Measurements from ENCODE around the gene CDK4.
A peak's percentile ranks its signal among the peaks of the same experiment; 100 is the strongest.

Gene CDK4

DNA sequence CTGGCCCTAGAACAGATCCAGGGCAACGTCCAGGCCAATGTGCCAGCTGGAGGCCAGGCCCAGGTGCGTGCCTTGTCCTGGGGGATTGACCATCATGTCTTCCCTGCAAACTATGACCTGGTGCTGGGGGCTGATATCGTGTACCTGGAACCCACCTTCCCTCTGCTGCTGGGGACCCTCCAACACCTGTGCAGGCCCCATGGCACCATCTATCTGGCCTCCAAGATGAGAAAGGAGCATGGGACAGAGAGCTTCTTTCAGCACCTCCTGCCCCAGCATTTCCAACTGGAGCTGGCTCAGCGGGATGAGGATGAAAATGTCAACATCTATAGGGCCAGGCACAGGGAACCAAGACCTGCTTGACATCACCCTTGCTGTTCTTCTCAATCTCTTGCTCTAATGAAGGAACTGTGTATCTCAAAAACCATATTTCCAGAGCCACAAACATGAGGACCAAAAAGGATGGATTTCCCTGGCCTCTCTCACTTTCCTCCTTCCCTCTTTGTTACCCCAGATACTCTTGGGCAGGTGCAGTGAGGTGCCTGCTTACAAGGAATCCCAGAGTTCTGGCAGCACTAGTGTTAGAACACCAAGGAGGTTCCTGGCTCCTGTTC is 28.3 kb upstream of the CDK4 start:
- no peak for DNase-seq
- H3K4me3 ChIP-seq (ENCODE audit: low read depth, low read length), result no peak overlapping the region
- TF ChIP-seq, protein P1, sequence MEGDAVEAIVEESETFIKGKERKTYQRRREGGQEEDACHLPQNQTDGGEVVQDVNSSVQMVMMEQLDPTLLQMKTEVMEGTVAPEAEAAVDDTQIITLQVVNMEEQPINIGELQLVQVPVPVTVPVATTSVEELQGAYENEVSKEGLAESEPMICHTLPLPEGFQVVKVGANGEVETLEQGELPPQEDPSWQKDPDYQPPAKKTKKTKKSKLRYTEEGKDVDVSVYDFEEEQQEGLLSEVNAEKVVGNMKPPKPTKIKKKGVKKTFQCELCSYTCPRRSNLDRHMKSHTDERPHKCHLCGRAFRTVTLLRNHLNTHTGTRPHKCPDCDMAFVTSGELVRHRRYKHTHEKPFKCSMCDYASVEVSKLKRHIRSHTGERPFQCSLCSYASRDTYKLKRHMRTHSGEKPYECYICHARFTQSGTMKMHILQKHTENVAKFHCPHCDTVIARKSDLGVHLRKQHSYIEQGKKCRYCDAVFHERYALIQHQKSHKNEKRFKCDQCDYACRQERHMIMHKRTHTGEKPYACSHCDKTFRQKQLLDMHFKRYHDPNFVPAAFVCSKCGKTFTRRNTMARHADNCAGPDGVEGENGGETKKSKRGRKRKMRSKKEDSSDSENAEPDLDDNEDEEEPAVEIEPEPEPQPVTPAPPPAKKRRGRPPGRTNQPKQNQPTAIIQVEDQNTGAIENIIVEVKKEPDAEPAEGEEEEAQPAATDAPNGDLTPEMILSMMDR (IDR thresholded peaks at IDR 0.05; ENCODE audit: low read depth, low read length), result no peak
- H3K9me3 ChIP-seq, result no peaks in the 10 kb centered on the region
- no peaks in the 10 kb centered on the region for H3K27me3 ChIP-seq
- no peaks in the 10 kb centered on the region for H3K4me1 ChIP-seq
- H3K36me3 ChIP-seq, result peaks cover 5% of the 10 kb centered on the region

DNA sequence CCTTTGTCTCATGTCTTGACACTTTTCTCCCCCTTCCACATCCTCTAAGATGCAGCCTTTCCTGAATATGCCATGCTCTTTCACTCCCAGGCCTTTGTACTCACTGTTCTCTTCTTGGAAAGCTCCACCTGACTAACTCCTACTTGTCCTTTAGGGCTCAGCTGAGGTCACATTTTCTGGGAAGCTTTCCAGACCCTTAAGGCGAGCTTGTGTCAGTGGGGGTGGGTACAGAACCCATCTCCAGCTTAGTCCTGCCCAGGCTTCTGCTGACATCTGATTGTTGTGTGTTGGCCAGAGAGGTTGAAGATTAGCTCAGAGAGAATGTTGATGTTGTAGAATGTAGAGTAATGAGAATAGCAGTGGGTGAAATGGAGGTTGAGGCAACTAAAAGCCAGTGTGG is 27.6 kb upstream of the CDK4 start:
- no peaks in the 10 kb centered on the region for H3K9me3 ChIP-seq
- H3K27me3 ChIP-seq, result no peaks in the 10 kb centered on the region
- H3K36me3 ChIP-seq, result peaks cover 5% of the 10 kb centered on the region; the same call in 1 of the 2 replicates
- TF ChIP-seq, protein P1 (IDR thresholded peaks at IDR 0.05; ENCODE audit: low read depth, low read length), result no peak
- DNase-seq, result no peak
- no peaks in the 10 kb centered on the region for H3K4me1 ChIP-seq
- no peak overlapping the region for H3K4me3 ChIP-seq (ENCODE audit: low read depth, low read length)

DNA sequence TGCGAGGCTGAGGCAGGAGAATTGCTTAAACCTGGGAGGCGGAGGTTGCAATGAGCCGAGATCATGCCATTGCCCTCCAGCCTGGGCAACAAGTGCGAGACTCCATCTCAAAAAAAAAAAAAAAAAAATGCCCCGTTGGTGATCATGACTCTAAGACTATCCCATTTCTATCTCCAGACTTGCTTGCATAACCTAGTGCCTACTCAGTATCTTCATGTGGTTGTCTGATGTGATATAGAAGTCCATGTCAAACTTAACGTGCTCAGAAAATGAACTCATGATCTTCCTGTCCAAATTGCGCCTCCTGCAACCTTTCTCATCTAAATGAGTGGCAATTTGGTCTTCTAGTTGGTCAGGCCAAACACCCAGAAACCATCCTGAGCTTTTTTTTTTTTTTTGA is 25.8 kb upstream of the CDK4 start:
- no peaks in the 10 kb centered on the region for H3K27me3 ChIP-seq
- H3K4me1 ChIP-seq, result no peaks in the 10 kb centered on the region

DNA sequence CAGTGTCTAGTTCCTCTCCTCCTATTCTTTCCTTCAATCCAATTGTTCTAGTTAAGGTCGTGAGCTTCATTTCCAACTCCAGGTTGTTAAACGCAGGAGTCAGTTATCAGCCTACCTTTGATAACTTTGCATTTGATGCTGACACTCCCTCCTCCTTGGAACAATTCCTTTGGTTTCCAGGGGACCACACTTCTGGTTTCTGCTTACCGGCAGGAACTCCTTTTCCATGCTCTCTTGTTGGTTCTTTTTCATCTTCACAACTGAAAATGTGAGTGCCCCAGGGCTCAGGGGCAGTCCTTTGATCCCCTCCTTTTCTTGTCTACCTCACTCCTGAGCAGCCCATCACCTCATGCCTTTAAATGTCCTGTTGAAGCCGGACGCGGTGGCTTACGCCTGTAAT is 25.3 kb upstream of the CDK4 start:
- no peaks in the 10 kb centered on the region for H3K27me3 ChIP-seq
- DNase-seq, result no peak
- no peaks in the 10 kb centered on the region for H3K9me3 ChIP-seq
- H3K4me3 ChIP-seq (ENCODE audit: low read depth, low read length), result no peak overlapping the region
- no peaks in the 10 kb centered on the region for H3K4me1 ChIP-seq
- H3K36me3 ChIP-seq, result no peaks in the 10 kb centered on the region
- TF ChIP-seq, protein P1 (IDR thresholded peaks at IDR 0.05; ENCODE audit: low read depth, low read length), result no peak

More for the DNA sequence above, 25.8 kb upstream of the CDK4 start:
- TF ChIP-seq, protein P1 (IDR thresholded peaks at IDR 0.05; ENCODE audit: low read depth, low read length), result no peak
- Histone ChIP-seq H3K36me3 (no peaks in the 10 kb centered on the region), H3K9me3 (no peaks in the 10 kb centered on the region), H3K4me3 (ENCODE audit: low read depth, low read length) (no peak overlapping the region)
- no peak for DNase-seq

DNA sequence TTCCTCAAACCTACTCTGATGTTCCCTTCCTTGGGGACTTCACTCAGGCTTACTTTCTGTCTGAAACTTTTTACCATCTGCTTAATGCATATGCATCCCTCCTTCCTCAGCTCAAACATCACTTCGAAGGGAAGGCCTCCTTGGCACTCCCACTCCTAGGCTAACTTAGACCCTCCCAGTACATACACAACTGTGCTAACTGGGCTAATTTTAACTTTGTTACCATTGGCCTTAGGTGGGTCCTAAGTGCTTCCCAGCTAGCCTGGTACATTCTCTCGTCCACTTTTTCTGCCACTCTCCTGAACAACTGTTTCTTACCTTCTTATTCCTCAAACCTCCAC is 24.1 kb upstream of the CDK4 start:
- Histone ChIP-seq H3K9me3 (no peaks in the 10 kb centered on the region), H3K4me3 (ENCODE audit: low read depth, low read length) (no peak overlapping the region), H3K4me1 (no peaks in the 10 kb centered on the region), H3K27me3 (no peaks in the 10 kb centered on the region), H3K36me3 (no peaks in the 10 kb centered on the region)
- TF ChIP-seq, protein P1 (IDR thresholded peaks at IDR 0.05; ENCODE audit: low read depth, low read length), result no peak
- no peak for DNase-seq

DNA sequence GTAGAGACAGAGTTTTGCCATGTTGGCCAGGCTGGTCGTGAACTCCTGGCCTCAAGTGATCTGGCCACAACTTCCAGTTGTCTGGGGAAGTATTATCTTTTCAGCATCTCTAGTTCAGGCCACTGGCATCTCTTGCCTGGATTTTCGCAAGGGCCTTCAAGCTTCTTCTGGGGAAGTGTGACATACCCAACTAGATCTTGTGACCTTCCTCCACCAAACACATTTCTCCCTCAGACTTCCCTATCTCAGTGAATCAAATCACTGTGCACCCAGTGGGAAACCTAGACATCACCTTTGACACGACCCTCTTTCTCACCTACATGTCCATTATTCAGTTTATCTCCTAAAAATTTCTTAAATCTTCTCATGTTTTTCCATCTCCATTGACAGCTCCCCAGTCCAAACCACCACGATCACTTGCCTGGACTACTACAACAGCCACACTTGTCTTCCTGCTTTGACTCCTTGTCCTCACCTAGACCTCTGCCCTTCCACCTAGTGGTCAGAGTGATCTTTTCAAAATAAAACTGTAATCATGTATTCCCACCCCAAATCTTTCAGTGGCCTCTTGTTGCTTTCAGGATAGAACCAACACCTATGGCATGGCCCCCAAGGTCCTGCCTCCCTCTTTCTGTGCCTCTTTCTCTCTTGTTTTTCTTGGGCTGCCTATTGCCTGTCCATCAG is 23.6 kb upstream of the CDK4 start:
- Histone ChIP-seq H3K4me1 (no peaks in the 10 kb centered on the region), H3K4me3 (ENCODE audit: low read depth, low read length) (no peak overlapping the region), H3K36me3 (peaks cover 3% of the 10 kb centered on the region), H3K27me3 (no peaks in the 10 kb centered on the region), H3K9me3 (no peaks in the 10 kb centered on the region)
- TF ChIP-seq, protein P1 (IDR thresholded peaks at IDR 0.05; ENCODE audit: low read depth, low read length), result 0 out of 2 replicates have a peak, but pooled peaks have one; percentile 5
- DNase-seq, result no peak

Measured in BE2C (cell line).